ENCODE data around the gene EXOC3L2. TPM values are rescaled to one million over a fixed set of nuclear protein-coding genes. Genes with fewer than 3 reads are reported as not detected.

The EXOC3L2 gene
- total and polyA plus RNA-seq, 3 experiments from 2014 or later: not detected

- H3K27ac Mint-ChIP-seq: no peak overlapping the region
- Histone ChIP-seq H3K27ac (ENCODE audit: low read depth, low read length) (no peak overlapping the region), H3K9me3 (ENCODE audit: low read length) (no peaks in the 10 kb centered on the region), H3K4me1 (ENCODE audit: insufficient read depth, low read length) (no peaks in the 10 kb centered on the region), H3K4me3 (ENCODE audit: low read length) (no peak overlapping the region), H3K36me3 (ENCODE audit: insufficient read depth, low read length) (no peaks in the 10 kb centered on the region), H3K27me3 (ENCODE audit: insufficient read depth, low read length, poor library complexity, severe bottlenecking) (no peaks in the 10 kb centered on the region)
- DNase-seq: no peak
- peaks cover 20 to 29% of the 10 kb centered on the region in 2 donors for H3K27me3 Mint-ChIP-seq
- POLR2A ChIA-PET: interaction anchor here (0.6 kb wide), 1 partner anchor 251 kb away, joined by 5 read pairs; no protein-coding TSS in a partner anchor
- no peaks in the 10 kb centered on the region for H3K9me3 Mint-ChIP-seq
- H3K4me1 Mint-ChIP-seq: no peaks in the 10 kb centered on the region
- H3K36me3 Mint-ChIP-seq: no peaks in the 10 kb centered on the region
- CTCF ChIA-PET: no interaction called here
- no peak overlapping the region for H3K4me3 Mint-ChIP-seq
These were observed 20.6 kb downstream of the EXOC3L2 start for GRCh38 chr19:45224645-45225044.

- no peaks in the 10 kb centered on the region for H3K4me1 Mint-ChIP-seq
- no peaks in the 10 kb centered on the region for H3K27me3 ChIP-seq (ENCODE audit: insufficient read depth, low read length, poor library complexity, severe bottlenecking)
- H3K27me3 Mint-ChIP-seq: peaks cover 21 to 34% of the 10 kb centered on the region in 2 donors
- no peak overlapping the region for H3K27ac ChIP-seq (ENCODE audit: low read depth, low read length)
- H3K36me3 ChIP-seq (ENCODE audit: insufficient read depth, low read length): no peaks in the 10 kb centered on the region
- no peak for DNase-seq
- ChIA-PET CTCF (no interaction called here), POLR2A (no interaction called here)
- no peak overlapping the region for H3K4me3 ChIP-seq (ENCODE audit: low read length)
- H3K9me3 Mint-ChIP-seq: no peaks in the 10 kb centered on the region
- H3K4me3 Mint-ChIP-seq: no peak overlapping the region
- H3K9me3 ChIP-seq (ENCODE audit: low read length): no peaks in the 10 kb centered on the region
- no peak overlapping the region for H3K27ac Mint-ChIP-seq
- no peaks in the 10 kb centered on the region for H3K36me3 Mint-ChIP-seq
- no peaks in the 10 kb centered on the region for H3K4me1 ChIP-seq (ENCODE audit: insufficient read depth, low read length)
These were observed 21.3 kb downstream of the EXOC3L2 start for GRCh38 chr19:45223879-45224278.

GRCh38 chr19:45222724-45223123 lies 22.5 kb downstream of the EXOC3L2 start:
- DNase-seq: no peak
- Mint-ChIP-seq H3K27ac (no peak overlapping the region), H3K4me3 (peak overlapping the region in 1 of 7 donors; percentile 1), H3K36me3 (no peaks in the 10 kb centered on the region), H3K9me3 (no peaks in the 10 kb centered on the region), H3K27me3 (peaks cover 24 to 41% of the 10 kb centered on the region in 2 donors), H3K4me1 (no peaks in the 10 kb centered on the region)
- H3K4me3 ChIP-seq (ENCODE audit: low read length): no peak overlapping the region
- H3K27me3 ChIP-seq (ENCODE audit: insufficient read depth, low read length, poor library complexity, severe bottlenecking): no peaks in the 10 kb centered on the region
- H3K36me3 ChIP-seq (ENCODE audit: insufficient read depth, low read length): no peaks in the 10 kb centered on the region
- H3K9me3 ChIP-seq (ENCODE audit: low read length): no peaks in the 10 kb centered on the region
- H3K27ac ChIP-seq (ENCODE audit: low read depth, low read length): no peak overlapping the region
- ChIA-PET POLR2A (no interaction called here), CTCF (no interaction called here)
- H3K4me1 ChIP-seq (ENCODE audit: insufficient read depth, low read length): no peaks in the 10 kb centered on the region

- DNase-seq: no peak
- ChIA-PET POLR2A (no interaction called here), CTCF (no interaction called here)
- Mint-ChIP-seq H3K4me3 (no peak overlapping the region), H3K4me1 (peaks cover 1 to 4% (median 4%) of the 10 kb centered on the region in 3 donors), H3K27ac (no peak overlapping the region), H3K9me3 (no peaks in the 10 kb centered on the region), H3K36me3 (no peaks in the 10 kb centered on the region), H3K27me3 (peaks cover 33 to 55% of the 10 kb centered on the region in 2 donors)
- no peaks in the 10 kb centered on the region for H3K36me3 ChIP-seq (ENCODE audit: insufficient read depth, low read length)
- H3K9me3 ChIP-seq (ENCODE audit: low read length): no peaks in the 10 kb centered on the region
- no peaks in the 10 kb centered on the region for H3K4me1 ChIP-seq (ENCODE audit: insufficient read depth, low read length)
- no peaks in the 10 kb centered on the region for H3K27me3 ChIP-seq (ENCODE audit: insufficient read depth, low read length, poor library complexity, severe bottlenecking)
- no peak overlapping the region for H3K4me3 ChIP-seq (ENCODE audit: low read length)
- no peak overlapping the region for H3K27ac ChIP-seq (ENCODE audit: low read depth, low read length)
These were observed 26.1 kb downstream of the EXOC3L2 start for GRCh38 chr19:45218911-45219743.

GRCh38 chr19:45218426-45218825 lies 26.8 kb downstream of the EXOC3L2 start:
- Mint-ChIP-seq H3K4me3 (no peak overlapping the region), H3K27ac (no peak overlapping the region), H3K27me3 (peaks cover 36 to 55% of the 10 kb centered on the region in 2 donors), H3K4me1 (peaks cover 1 to 4% (median 4%) of the 10 kb centered on the region in 3 donors), H3K36me3 (no peaks in the 10 kb centered on the region), H3K9me3 (no peaks in the 10 kb centered on the region)
- Histone ChIP-seq H3K9me3 (ENCODE audit: low read length) (no peaks in the 10 kb centered on the region), H3K27ac (ENCODE audit: low read depth, low read length) (no peak overlapping the region), H3K4me1 (ENCODE audit: insufficient read depth, low read length) (no peaks in the 10 kb centered on the region), H3K27me3 (ENCODE audit: insufficient read depth, low read length, poor library complexity, severe bottlenecking) (no peaks in the 10 kb centered on the region), H3K36me3 (ENCODE audit: insufficient read depth, low read length) (no peaks in the 10 kb centered on the region), H3K4me3 (ENCODE audit: low read length) (no peak overlapping the region)
- POLR2A ChIA-PET: no interaction called here
- DNase-seq: no peak
- CTCF ChIA-PET: no interaction called here

GRCh38 chr19:45217957-45218334 lies 27.3 kb downstream of the EXOC3L2 start:
- Mint-ChIP-seq H3K4me1 (peaks cover 1 to 4% (median 4%) of the 10 kb centered on the region in 3 donors), H3K36me3 (no peaks in the 10 kb centered on the region), H3K4me3 (no peak overlapping the region), H3K27me3 (peaks cover 34 to 53% of the 10 kb centered on the region in 2 donors), H3K27ac (no peak overlapping the region), H3K9me3 (no peaks in the 10 kb centered on the region)
- H3K9me3 ChIP-seq (ENCODE audit: low read length): no peaks in the 10 kb centered on the region
- H3K4me1 ChIP-seq (ENCODE audit: insufficient read depth, low read length): no peaks in the 10 kb centered on the region
- H3K36me3 ChIP-seq (ENCODE audit: insufficient read depth, low read length): no peaks in the 10 kb centered on the region
- ChIA-PET CTCF (no interaction called here), POLR2A (no interaction called here)
- no peak overlapping the region for H3K27ac ChIP-seq (ENCODE audit: low read depth, low read length)
- no peak for DNase-seq
- H3K4me3 ChIP-seq (ENCODE audit: low read length): no peak overlapping the region
- H3K27me3 ChIP-seq (ENCODE audit: insufficient read depth, low read length, poor library complexity, severe bottlenecking): no peaks in the 10 kb centered on the region

- DNase-seq: no peak
- no peaks in the 10 kb centered on the region for H3K4me1 ChIP-seq (ENCODE audit: insufficient read depth, low read length)
- no peaks in the 10 kb centered on the region for H3K9me3 ChIP-seq (ENCODE audit: low read length)
- POLR2A ChIA-PET: no interaction called here
- Mint-ChIP-seq H3K27me3 (peaks cover 32 to 47% of the 10 kb centered on the region in 2 donors), H3K27ac (no peak overlapping the region), H3K9me3 (no peaks in the 10 kb centered on the region), H3K36me3 (no peaks in the 10 kb centered on the region), H3K4me1 (peaks cover 1 to 4% (median 4%) of the 10 kb centered on the region in 3 donors), H3K4me3 (no peak overlapping the region)
- H3K27ac ChIP-seq (ENCODE audit: low read depth, low read length): no peak overlapping the region
- no peak overlapping the region for H3K4me3 ChIP-seq (ENCODE audit: low read length)
- H3K27me3 ChIP-seq (ENCODE audit: insufficient read depth, low read length, poor library complexity, severe bottlenecking): no peaks in the 10 kb centered on the region
- CTCF ChIA-PET: no interaction called here
- H3K36me3 ChIP-seq (ENCODE audit: insufficient read depth, low read length): no peaks in the 10 kb centered on the region
These were observed 27.8 kb downstream of the EXOC3L2 start for GRCh38 chr19:45217193-45217956.

GRCh38 chr19:45216667-45217066 lies 28.5 kb downstream of the EXOC3L2 start:
- H3K4me1 Mint-ChIP-seq: peaks cover 1 to 4% (median 4%) of the 10 kb centered on the region in 3 donors
- no peak for DNase-seq

More at GRCh38 chr19:45216667-45217066, 28.5 kb downstream of the EXOC3L2 start:
- Mint-ChIP-seq H3K27me3 (peaks cover 32 to 40% of the 10 kb centered on the region in 2 donors), H3K9me3 (no peaks in the 10 kb centered on the region), H3K36me3 (no peaks in the 10 kb centered on the region), H3K4me3 (no peak overlapping the region), H3K27ac (no peak overlapping the region)
- no peaks in the 10 kb centered on the region for H3K9me3 ChIP-seq (ENCODE audit: low read length)
- H3K36me3 ChIP-seq (ENCODE audit: insufficient read depth, low read length): no peaks in the 10 kb centered on the region
- POLR2A ChIA-PET: no interaction called here
- no peaks in the 10 kb centered on the region for H3K4me1 ChIP-seq (ENCODE audit: insufficient read depth, low read length)
- H3K4me3 ChIP-seq (ENCODE audit: low read length): no peak overlapping the region
- no peak overlapping the region for H3K27ac ChIP-seq (ENCODE audit: low read depth, low read length)
- H3K27me3 ChIP-seq (ENCODE audit: insufficient read depth, low read length, poor library complexity, severe bottlenecking): peaks cover 4% of the 10 kb centered on the region
- CTCF ChIA-PET: no interaction called here

All from CD8-positive, alpha-beta memory T cell (primary cell).